ENCODE measurements around the gene LRP4. TPM values are rescaled to one million over a fixed set of nuclear protein-coding genes. Genes with fewer than 3 reads are reported as not detected.

The LRP4 gene
- total and polyA plus RNA-seq, 12 donors = 6.7 to 33.2 (median 18.7) TPM

- ATAC-seq (no peak), DNase-seq (no peak)
- H3K27ac ChIP-seq = peak overlapping the region; percentile 43 to 91 (median 80)
- no peaks in the 10 kb centered on the region for H3K9me3 ChIP-seq
- TF ChIP-seq, protein P1, sequence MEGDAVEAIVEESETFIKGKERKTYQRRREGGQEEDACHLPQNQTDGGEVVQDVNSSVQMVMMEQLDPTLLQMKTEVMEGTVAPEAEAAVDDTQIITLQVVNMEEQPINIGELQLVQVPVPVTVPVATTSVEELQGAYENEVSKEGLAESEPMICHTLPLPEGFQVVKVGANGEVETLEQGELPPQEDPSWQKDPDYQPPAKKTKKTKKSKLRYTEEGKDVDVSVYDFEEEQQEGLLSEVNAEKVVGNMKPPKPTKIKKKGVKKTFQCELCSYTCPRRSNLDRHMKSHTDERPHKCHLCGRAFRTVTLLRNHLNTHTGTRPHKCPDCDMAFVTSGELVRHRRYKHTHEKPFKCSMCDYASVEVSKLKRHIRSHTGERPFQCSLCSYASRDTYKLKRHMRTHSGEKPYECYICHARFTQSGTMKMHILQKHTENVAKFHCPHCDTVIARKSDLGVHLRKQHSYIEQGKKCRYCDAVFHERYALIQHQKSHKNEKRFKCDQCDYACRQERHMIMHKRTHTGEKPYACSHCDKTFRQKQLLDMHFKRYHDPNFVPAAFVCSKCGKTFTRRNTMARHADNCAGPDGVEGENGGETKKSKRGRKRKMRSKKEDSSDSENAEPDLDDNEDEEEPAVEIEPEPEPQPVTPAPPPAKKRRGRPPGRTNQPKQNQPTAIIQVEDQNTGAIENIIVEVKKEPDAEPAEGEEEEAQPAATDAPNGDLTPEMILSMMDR (IDR thresholded peaks at IDR 0.05) = no peak
- H3K36me3 ChIP-seq = no peaks in the 10 kb centered on the region
- H3K4me1 ChIP-seq = peaks cover 7 to 79% (median 45%) of the 10 kb centered on the region in 9 donors
- H3K4me3 ChIP-seq = peak overlapping the region; percentile 42 to 81 (median 70)
- H3K27me3 ChIP-seq = peaks cover 0 to 67% (median 7%) of the 10 kb centered on the region in 7 donors
- 0 to 1% methylated on average over 22 of the region's 22 CpGs for WGBS, 2 donors
- intact Hi-C loops (cut with DNase I) = no loop called here
These were observed 628 bp downstream of the LRP4 start for GRCh38 chr11:46917762-46918082.

DNA sequence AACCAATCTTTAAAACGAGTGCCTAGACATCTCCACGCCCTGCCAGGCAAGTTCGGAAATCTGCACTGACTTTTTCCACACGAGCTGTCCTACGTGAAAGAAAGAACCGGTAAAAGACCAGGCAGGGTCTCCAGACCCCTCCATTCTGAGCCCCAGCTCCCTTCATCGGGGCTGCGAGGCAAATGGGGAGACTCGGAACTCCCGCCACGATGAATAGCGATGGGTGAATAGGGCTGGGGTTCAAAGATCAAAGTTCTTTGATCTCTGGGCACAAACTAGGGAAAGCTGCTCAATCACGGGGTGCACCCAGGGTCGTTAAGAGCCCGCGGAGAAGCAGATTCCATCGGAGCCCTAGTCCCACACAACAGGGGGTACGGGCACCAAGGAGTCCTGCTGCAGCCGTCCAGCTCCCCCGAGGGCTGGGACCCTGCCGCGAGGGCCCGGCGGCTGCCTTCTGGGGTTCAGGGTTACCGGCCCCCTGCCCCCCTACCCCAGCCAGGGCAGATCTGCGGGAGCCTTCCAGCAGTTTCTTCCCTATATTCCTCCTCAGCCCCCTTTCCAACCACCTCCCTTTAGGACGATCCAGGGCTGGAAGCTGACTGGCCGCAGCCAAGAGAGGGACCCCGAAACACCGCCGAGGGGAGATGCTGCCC is 1.1 kb downstream of the LRP4 start:
- ATAC-seq (peak in 5 of 8 donors; percentile 1 to 16 (median 7)), DNase-seq (no peak)
- 0 to 1% methylated on average over 25 to 31 of the region's 31 CpGs for WGBS, 2 donors
- Histone ChIP-seq H3K27me3 (peaks cover 0 to 72% (median 7%) of the 10 kb centered on the region in 7 donors), H3K27ac (peak overlapping the region; percentile 54 to 91 (median 80)), H3K9me3 (no peaks in the 10 kb centered on the region), H3K36me3 (no peaks in the 10 kb centered on the region), H3K4me3 (peak overlapping the region; percentile 42 to 81 (median 70)), H3K4me1 (peaks cover 7 to 84% (median 48%) of the 10 kb centered on the region in 9 donors)
- TF ChIP-seq, protein P1 (IDR thresholded peaks at IDR 0.05) = no peak
- intact Hi-C loops (cut with DNase I) = no loop called here

DNA sequence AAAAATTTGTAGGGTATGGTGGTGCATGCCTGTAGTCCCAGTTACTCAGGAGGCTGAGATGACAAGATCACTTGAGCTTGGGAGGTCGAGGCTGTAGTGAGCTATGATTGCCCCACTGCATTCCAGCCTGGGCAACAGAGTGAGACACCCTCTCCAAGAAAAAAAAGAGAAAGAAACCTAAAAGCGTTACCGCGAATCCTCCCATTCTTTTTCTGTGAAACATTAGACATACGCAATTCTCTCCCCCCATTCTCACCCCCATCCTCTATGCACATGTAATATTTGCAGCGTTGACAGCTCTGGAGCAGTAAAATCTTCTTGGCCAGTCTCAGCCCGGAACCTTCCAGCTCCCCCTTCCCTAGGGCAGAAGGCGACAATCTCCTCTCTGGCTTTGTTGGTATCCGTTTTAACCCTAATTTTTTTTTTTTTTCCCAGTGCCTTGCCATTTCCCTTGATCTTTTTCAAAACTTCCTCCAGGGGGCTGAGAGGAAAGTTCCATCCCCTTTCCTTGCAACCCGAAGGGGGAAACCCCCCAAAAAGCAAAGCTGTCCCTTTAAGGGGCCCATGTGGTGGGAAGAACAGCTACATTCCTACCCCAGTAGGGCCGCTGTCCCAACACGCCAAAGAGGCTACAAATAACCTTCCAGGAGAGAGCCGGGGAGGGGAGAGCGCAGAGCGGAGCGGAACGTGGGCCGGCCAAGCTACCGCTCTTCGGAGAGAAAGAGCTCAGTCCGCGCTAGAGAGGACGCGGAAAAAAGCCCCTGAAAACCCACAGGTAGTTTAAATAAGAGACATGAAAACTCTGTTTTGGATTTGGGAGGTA is 1.9 kb downstream of the LRP4 start:
- H3K27me3 ChIP-seq = peaks cover 0 to 76% (median 7%) of the 10 kb centered on the region in 7 donors
- TF ChIP-seq, protein P1 (IDR thresholded peaks at IDR 0.05) = peak in 5 of 9 donors; percentile 4 to 24 (median 20)
- intact Hi-C loops (cut with DNase I) = no loop called here
- DNase-seq = peak; percentile 62 to 73
- 6 to 11% methylated on average over 24 of the region's 24 CpGs for WGBS, 2 donors
- H3K9me3 ChIP-seq = no peaks in the 10 kb centered on the region
- peak; percentile 60 to 88 (median 80) for ATAC-seq
- peak overlapping the region; percentile 42 to 81 (median 70) for H3K4me3 ChIP-seq
- peaks cover 7 to 86% (median 50%) of the 10 kb centered on the region in 9 donors for H3K4me1 ChIP-seq
- peak overlapping the region; percentile 54 to 91 (median 80) for H3K27ac ChIP-seq
- H3K36me3 ChIP-seq = no peaks in the 10 kb centered on the region

- Histone ChIP-seq H3K36me3 (no peaks in the 10 kb centered on the region), H3K9me3 (no peaks in the 10 kb centered on the region), H3K27me3 (peaks cover 0 to 76% (median 7%) of the 10 kb centered on the region in 7 donors), H3K4me3 (no peak overlapping the region), H3K4me1 (peaks cover 5 to 70% (median 45%) of the 10 kb centered on the region in 9 donors), H3K27ac (peak overlapping the region; percentile 41 to 91 (median 79))
- TF ChIP-seq, protein P1 (IDR thresholded peaks at IDR 0.05) = no peak
- DNase-seq (no peak), ATAC-seq (no peak)
- WGBS, 2 donors = 47 to 54% methylated on average over 7 of the region's 7 CpGs
- intact Hi-C loops (cut with DNase I) = no loop called here
These were observed 3.4 kb downstream of the LRP4 start for GRCh38 chr11:46914910-46915309.

Measured in heart right ventricle (tissue), 16 donors.